Smooth muscle cell (in vitro differentiated cells): ENCODE data around the gene LLGL2. TPM values are rescaled to one million over a fixed set of nuclear protein-coding genes. Genes with fewer than 3 reads are reported as not detected.

ENCODE experiments used
- DNase-seq: peaks from one replicate; lab custom pipeline; 2025; ENCODE audit not compliant: unreplicated experiment; lab: John Stamatoyannopoulos, UW
- H2AFZ ChIP-seq: fragments of 200-600 bp; sonication (generic); 2 replicates; pipeline ENCODE4 v1.6.0; 2016; ENCODE audit warnings: antibody characterized with exemption, low read depth, mild to moderate bottlenecking
- H3F3A ChIP-seq: fragments of 200-600 bp; sonication (generic); 2 replicates; pipeline ENCODE4 v1.6.0; 2017; ENCODE audit warnings: antibody characterized with exemption, low read depth
- H3K27ac ChIP-seq: fragments of 200-600 bp; sonication (generic); 2 replicates; pipeline ENCODE4 v1.5.1; 2016; ENCODE audit warnings: low read depth, mild to moderate bottlenecking
- H3K27me3 ChIP-seq: fragments of 200-600 bp; sonication (generic); 2 replicates; pipeline ENCODE4 v1.6.1; 2016; ENCODE audit warnings: low read depth, mild to moderate bottlenecking
- H3K36me3 ChIP-seq: fragments of 200-600 bp; sonication (generic); 2 replicates; pipeline ENCODE4 v1.5.1; 2016; ENCODE audit warnings: low read depth
- H3K4me1 ChIP-seq: fragments of 200-600 bp; sonication (generic); 2 replicates; pipeline ENCODE4 v1.5.1; 2016; ENCODE audit warnings: low read depth
- H3K4me2 ChIP-seq: fragments of 200-600 bp; sonication (generic); 2 replicates; pipeline ENCODE4 v1.6.0; 2016; ENCODE audit warnings: mild to moderate bottlenecking
- H3K4me3 ChIP-seq: fragments of 200-600 bp; sonication (generic); 2 replicates; pipeline ENCODE4 v1.5.1; 2016; ENCODE audit warnings: mild to moderate bottlenecking
- H3K79me2 ChIP-seq: fragments of 200-600 bp; sonication (generic); 2 replicates; pipeline ENCODE4 v1.6.0; 2016; ENCODE audit warnings: low read depth, mild to moderate bottlenecking
- H3K9ac ChIP-seq: fragments of 200-600 bp; sonication (generic); 2 replicates; pipeline ENCODE4 v1.6.0; 2016; ENCODE audit warnings: low read depth
- H3K9me3 ChIP-seq: fragments of 200-600 bp; sonication (generic); replicated peaks from 2 replicates; pipeline ENCODE4 v1.5.1; 2016; ENCODE audit warnings: low read depth
- H4K20me1 ChIP-seq: fragments of 200-600 bp; sonication (generic); 2 replicates; pipeline ENCODE4 v1.6.0; 2016; ENCODE audit warnings: low read depth
- CTCF ChIP-seq: fragments of 200-600 bp; sonication (generic); IDR thresholded peaks from 2 replicates; pipeline ENCODE4 v1.5.1; 2017; ENCODE audit warnings: borderline replicate concordance, mild to moderate bottlenecking, antibody characterized with exemption; ENCODE audit not compliant: insufficient read depth, poor library complexity, severe bottlenecking
- WGBS: methylation state at CpG from one replicate; pipeline ENCODE4 v1.1.7; 2016; ENCODE audit warnings: low lambda C conversion rate; 5-methylcytosine and 5-hydroxymethylcytosine counted together
- polyA plus RNA-seq: library from polyadenylated mRNA; unstranded; fragments of >200 nt; fragmentation: Nextera tagmentation; extraction: Ambion mirVana; gene quantifications from 2 replicates; pipeline ENCODE4 v1.2.1, GENCODE V29; 2016
- total RNA-seq: library from RNA; depleted of rRNA; stranded (reverse); fragments of >200 nt; gene quantifications from 2 replicates; pipeline ENCODE4 v1.2.3, GENCODE V29; 2014

The LLGL2 gene
- total and polyA plus RNA-seq, 2 experiments from 2014 or later = 9.9 to 12.7 TPM

GRCh38 chr17:75596320-75597087, 71.0 kb downstream of the LLGL2 start:
- no peak overlapping the region for H3K9ac ChIP-seq
- 94% methylated on average over 17 of the region's 17 CpGs for WGBS

GRCh38 chr17:75601057-75601987, 75.8 kb downstream of the LLGL2 start:
- DNase-seq = no peak
- H3K36me3 ChIP-seq = no peaks in the 10 kb centered on the region
- H4K20me1 ChIP-seq = no peaks in the 10 kb centered on the region
- no peak overlapping the region for H2AFZ ChIP-seq
- no peaks in the 10 kb centered on the region for H3K4me1 ChIP-seq
- no peaks in the 10 kb centered on the region for H3K27me3 ChIP-seq
- TF ChIP-seq CTCF = peak; percentile 76
- no peaks in the 10 kb centered on the region for H3K9me3 ChIP-seq
- WGBS = 64% methylated on average over 28 of the region's 28 CpGs
- H3K4me3 ChIP-seq = no peak overlapping the region
- no peaks in the 10 kb centered on the region for H3K79me2 ChIP-seq
- no peak overlapping the region for H3K9ac ChIP-seq
- no peak overlapping the region for H3K27ac ChIP-seq
- H3F3A ChIP-seq = no peaks in the 10 kb centered on the region
- no peak overlapping the region for H3K4me2 ChIP-seq

More at GRCh38 chr17:75596320-75597087, 71.0 kb downstream of the LLGL2 start:
- Histone ChIP-seq H3K27ac (no peak overlapping the region), H3F3A (no peaks in the 10 kb centered on the region), H3K4me3 (no peak overlapping the region), H2AFZ (no peak overlapping the region), H3K36me3 (no peaks in the 10 kb centered on the region), H4K20me1 (no peaks in the 10 kb centered on the region), H3K27me3 (no peaks in the 10 kb centered on the region), H3K79me2 (no peaks in the 10 kb centered on the region), H3K4me1 (no peaks in the 10 kb centered on the region), H3K9me3 (no peaks in the 10 kb centered on the region), H3K4me2 (no peak overlapping the region)
- no peak for TF ChIP-seq CTCF
- DNase-seq = no peak

DNA sequence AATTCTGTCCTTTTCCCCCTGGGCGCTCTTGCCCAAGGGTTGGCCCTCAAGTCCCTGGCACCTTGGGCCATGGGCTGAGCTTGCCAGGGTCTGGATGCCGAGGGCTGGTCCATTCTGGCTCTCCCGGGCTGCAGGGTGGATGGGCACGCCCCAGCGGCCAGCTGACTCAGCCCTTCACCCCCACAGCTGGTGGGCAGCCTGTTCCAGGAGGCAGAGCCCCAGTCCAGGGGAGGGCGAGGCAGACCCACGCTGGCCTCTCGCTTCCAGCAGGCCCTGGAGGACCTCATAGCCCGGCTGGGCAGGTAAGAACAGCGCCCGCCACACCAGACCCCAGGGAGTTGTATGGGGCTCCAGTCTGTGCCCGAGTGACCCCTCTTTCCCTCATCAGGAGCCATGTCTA, 77.1 kb downstream of the LLGL2 start:
- no peaks in the 10 kb centered on the region for H3F3A ChIP-seq
- H3K36me3 ChIP-seq = no peaks in the 10 kb centered on the region
- WGBS = 93% methylated on average over 12 of the region's 12 CpGs
- no peak overlapping the region for H3K9ac ChIP-seq
- no peak overlapping the region for H3K4me2 ChIP-seq
- TF ChIP-seq CTCF = no peak
- H3K4me3 ChIP-seq = no peak overlapping the region
- H4K20me1 ChIP-seq = no peaks in the 10 kb centered on the region
- no peak overlapping the region for H3K27ac ChIP-seq
- DNase-seq = no peak
- no peaks in the 10 kb centered on the region for H3K4me1 ChIP-seq
- no peaks in the 10 kb centered on the region for H3K27me3 ChIP-seq
- H3K9me3 ChIP-seq = no peaks in the 10 kb centered on the region
- H2AFZ ChIP-seq = no peak overlapping the region
- no peaks in the 10 kb centered on the region for H3K79me2 ChIP-seq
